HTR-8/SVneo (cell line): ENCODE data around the gene OS9.
A peak's percentile ranks its signal among the peaks of the same experiment; 100 is the strongest.
"Not testable (repeated sequence)": the region's sequence is repeated elsewhere in the genome, so short reads cannot be mapped to it uniquely, and the experiment has no call there.

Source experiments
- DNase-seq: peaks from one replicate; pipeline ENCODE4 v3.0.0; 2011; ENCODE audit warnings: low spot score, mixed read lengths; ENCODE audit not compliant: insufficient read length
- FAIRE-seq: peaks from 2 replicates; lab custom pipeline; 2011; peaks lifted over from hg19 to GRCh38; lab: Jason Lieb, UNC

The OS9 gene, protein sequence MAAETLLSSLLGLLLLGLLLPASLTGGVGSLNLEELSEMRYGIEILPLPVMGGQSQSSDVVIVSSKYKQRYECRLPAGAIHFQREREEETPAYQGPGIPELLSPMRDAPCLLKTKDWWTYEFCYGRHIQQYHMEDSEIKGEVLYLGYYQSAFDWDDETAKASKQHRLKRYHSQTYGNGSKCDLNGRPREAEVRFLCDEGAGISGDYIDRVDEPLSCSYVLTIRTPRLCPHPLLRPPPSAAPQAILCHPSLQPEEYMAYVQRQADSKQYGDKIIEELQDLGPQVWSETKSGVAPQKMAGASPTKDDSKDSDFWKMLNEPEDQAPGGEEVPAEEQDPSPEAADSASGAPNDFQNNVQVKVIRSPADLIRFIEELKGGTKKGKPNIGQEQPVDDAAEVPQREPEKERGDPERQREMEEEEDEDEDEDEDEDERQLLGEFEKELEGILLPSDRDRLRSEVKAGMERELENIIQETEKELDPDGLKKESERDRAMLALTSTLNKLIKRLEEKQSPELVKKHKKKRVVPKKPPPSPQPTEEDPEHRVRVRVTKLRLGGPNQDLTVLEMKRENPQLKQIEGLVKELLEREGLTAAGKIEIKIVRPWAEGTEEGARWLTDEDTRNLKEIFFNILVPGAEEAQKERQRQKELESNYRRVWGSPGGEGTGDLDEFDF

DNA sequence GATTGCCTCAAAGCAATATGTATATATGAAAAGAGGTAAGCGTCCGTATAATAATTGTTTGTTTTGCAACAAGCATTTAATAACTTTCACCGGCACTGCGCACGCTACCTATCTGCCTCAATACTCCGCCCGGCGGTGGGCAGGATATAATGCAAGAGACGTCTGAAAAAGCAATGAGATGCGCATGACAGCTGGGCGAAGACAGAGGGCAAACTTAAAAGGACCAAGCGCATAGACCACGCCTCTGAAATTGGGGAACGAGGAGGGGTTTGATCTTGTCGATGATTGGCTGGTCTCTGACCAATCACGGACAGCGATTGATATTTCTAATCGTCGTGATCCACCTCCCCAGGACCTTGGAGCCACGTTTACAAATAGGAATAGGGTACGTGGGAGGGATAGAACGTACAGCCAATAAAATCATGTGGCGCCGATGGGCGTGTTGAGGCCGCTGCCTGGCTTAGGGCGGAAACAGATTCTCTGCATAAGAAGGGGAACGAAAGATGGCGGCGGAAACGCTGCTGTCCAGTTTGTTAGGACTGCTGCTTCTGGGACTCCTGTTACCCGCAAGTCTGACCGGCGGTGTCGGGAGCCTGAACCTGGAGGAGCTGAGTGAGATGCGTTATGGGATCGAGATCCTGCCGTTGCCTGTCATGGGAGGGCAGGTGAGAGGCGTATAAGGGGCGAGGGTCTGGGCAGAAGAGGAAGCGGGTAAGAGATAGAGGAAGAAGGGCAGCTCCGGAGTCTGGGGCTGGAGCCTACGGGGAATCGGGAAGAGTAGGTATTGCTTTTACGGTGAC, at the start of gene OS9:
OS9 (plus strand) TSS at position 474 of the 800 bp plus-strand sequence; CDS start at position 504, 30 bp downstream.
- FAIRE-seq (peak; percentile 92), DNase-seq (peak; percentile 98)

DNA sequence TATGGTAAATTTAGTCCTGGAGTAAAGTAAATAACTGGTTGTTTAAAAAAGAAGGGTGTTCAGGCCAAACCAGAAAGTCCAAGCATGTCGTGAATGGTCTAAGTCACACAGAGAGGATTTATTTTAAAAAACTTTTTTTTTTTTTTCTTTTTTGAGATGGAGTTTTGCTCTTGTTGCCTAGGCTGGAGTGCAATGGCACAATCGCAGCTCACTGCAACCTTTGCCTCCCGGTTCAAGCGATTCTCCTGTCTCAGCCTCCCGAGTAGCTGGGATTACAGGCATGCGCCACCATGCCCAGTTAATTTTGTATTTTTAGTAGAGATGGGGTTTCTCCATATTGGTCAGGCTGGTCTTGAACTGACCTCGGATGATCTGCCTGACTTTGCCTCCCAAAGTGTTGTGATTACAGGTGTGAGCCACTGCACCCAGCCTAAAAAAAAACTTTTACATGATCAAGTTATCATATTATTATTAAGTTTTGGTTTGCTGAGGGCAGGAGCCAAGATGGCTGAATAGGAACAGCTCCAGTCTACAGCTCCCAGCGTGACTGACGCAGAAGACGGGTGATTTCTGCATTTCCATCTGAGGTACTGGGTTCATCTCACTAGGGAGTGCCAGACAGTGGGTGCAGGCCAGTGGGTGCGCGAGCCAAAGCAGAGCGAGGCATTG, 47.8 kb upstream of the OS9 start:
- DNase-seq, FAIRE-seq: not testable (repeated sequence)

DNA sequence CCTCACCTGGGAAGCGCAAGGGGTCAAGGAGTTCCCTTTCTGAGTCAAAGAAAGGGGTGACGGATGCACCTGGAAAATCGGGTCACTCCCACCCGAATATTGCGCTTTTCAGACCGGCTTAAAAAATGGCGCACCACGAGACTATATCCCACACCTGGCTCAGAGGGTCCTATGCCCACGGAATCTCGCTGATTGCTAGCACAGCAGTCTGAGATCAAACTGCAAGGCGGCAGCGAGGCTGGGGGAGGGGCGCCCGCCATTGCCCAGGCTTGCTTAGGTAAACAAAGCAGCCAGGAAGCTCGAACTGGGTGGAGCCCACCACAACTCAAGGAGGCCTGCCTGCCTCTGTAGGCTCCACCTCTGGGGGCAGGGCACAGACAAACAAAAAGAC, 47.3 kb upstream of the OS9 start:
- not testable (repeated sequence) for DNase-seq, FAIRE-seq

DNA sequence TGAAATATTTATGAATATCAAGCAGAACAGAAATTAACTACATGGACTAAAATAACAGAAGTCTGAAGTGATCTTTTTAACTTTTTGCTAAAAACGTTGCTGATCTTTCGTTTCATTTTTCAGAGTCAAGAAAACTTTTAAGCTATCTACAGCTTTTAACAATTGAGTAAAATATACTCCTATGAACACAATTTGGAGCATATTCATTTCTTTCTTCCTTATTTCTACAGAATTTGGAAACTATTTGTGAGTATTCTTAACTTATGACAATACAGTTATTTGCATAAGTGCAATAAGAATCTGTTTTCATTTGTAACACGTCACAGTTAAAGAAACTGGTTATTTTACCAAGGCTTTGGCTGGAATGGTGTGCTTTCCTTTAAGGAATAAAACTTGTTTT, 39.9 kb upstream of the OS9 start:
- no peak for DNase-seq
- no peak for FAIRE-seq

DNA sequence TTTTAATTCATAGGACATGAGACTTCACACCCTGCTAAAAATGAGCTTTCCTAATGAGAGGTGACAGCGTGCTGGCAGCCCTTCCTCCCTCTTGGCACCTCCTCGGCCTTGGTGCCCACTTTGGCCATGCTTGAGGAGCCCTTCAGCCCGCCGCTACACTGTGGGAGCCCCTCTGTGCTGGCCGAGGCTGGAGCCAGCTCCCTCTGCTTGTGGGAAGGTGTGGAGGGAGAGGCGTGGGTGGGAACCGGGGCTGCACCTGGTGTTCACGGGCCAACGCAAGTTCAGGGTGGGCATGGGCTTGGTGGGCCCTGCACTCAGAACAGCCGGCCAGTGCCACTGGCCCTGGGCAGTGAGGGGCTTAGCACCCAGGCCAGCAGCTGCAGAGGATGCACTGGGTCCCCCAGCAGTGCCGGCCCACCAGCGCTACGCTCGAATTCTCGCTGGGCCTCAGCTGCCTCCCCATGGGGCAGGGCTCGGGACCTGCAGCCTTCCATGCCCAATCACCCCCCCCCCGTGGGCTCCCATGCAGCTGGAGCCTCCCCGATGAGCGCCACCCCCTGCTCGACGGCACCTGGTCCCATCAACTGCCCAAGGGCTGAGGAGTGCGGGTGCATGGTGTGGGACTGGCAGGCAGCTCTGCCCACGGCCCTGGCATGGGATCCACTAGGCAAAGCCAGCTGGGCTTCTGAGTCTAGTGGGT, 38.2 kb upstream of the OS9 start:
- no peak for DNase-seq
- no peak for FAIRE-seq

DNA sequence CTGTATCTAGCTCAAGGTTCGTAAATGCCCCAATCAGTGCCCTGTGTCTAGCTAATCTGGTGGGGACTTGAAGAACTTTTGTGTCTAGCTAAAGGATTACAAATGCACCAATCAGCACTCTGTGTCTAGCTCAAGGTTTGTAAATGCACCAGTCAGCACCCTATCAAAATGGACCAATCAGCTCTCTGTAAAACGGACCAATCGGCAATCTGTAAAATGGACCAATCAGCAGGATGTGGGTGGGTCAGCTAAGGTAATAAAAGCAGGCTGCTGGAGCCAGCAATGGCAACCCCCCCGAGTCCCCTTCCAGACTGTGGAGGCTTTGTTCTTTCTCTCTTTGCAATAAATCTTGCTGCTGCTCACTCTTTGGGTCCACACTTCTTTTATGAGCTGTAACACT, 37.5 kb upstream of the OS9 start:
- not testable (repeated sequence) for FAIRE-seq, DNase-seq

DNA sequence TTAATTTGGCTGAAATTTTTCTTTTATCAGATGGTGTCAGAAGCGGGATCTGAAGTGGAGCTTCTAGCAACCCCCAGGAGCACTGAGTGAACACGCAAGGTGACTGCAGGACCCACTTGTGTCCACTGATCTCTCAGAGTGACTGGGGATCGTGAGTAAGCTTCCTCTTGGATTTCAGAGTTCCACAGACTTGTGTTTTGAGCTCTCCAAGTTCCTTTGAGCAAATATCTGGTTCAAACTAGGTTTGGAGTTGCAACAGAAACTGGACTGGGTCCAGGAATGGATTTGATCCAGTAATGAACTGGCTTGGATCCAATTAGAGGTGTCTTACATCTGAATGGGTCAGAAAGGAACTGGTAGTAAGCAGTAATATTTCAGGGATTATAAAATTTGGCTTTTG, 36.2 kb upstream of the OS9 start:
- no peak for FAIRE-seq

DNA sequence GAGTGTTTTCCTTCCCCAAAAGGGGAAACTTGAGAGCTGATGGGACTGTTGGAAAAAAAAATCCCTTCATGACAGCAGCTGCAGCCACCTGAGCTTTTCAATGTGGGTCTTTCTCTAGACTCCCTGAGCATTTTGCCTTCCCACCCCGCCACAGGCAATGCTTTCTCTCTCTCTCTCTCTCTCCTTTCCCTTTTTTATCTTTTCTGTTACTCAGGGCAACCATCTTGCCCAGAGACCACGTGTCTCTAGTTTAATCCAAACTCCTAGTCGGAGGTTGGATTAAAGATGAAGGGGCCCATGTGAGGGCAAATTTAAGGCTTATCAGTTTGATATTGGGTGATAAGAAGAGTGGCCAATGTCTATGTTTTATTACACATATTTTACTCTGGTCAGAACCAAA, 35.0 kb upstream of the OS9 start:
- DNase-seq, result no peak
- FAIRE-seq, result no peak

More for the DNA sequence above, 36.2 kb upstream of the OS9 start:
- no peak for DNase-seq

DNA sequence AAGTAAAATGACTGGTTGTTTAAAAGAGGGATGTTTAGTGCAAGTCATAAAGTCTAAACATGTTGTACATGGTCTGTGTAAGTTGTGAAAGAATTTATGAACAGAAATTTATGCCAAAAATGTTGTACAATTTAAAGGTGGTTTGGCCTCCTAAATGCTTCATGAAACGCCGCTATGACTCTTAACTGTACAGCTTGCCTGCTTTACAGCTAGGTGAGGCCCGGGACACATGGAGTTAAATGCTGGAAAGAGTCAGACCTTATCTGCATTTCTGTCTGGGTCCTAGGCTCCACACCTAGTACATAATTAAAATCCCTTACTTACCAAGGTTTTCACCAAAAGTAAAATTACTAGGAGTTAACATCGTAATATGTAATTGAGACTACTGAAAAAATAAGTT, 32.6 kb upstream of the OS9 start:
- no peak for FAIRE-seq
- no peak for DNase-seq

DNA sequence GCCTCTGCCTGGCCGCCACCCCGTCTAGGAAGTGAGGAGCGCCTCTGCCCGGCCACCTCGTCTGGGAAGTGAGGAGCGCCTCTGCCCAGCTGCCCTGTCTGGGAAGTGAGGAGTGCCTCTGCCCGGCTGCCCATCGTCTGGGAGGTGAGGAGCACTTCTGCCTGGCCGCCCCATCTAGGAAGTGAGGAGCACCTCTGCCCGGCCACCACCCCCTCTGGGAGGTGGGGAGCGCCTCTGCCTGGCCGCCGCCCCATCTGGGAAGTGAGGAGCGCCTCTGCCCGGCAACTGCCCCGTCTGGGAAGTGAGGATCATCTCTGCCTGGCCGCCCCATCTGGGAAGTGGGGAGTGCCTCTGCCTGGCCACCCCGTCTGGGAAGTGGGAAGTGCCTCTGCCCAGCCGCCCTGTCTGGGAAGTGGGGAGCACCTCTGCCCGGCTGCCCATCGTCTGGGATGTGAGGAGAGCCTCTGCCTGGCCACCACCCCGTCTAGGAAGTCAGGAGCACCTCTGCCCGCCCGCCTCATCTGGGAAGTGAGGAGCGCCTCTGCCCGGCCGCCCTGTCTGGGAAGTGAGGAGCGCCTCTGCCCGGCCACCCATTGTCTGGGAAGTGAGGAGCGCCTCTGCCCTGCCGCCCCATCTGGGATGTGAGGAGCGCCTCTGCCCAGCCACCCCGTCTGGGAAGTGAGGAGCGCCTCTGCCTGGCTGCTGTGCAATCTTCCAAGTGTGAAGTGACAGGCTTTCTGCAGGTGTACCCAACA, 28.7 kb upstream of the OS9 start:
- DNase-seq, FAIRE-seq: not testable (repeated sequence)

DNA sequence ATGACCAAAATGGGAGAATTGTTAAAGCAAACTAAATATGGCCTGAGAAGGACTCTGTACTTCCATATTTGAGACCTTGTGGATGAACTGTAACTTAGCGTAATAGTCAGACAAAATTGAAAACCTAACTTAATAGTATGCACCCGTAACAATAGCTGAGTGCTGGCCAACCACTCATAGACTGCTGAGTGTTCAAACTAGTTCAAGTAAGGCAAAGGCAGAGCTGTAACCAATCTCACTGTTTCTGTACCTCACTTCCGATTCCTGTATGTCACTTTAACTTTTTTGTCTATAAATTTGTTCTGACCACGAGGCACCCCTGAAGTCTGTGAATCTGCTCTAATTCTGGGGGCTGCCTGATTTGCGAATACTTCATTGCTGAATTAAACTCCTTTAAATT, 27.0 kb upstream of the OS9 start:
- no peak for FAIRE-seq
- no peak for DNase-seq

DNA sequence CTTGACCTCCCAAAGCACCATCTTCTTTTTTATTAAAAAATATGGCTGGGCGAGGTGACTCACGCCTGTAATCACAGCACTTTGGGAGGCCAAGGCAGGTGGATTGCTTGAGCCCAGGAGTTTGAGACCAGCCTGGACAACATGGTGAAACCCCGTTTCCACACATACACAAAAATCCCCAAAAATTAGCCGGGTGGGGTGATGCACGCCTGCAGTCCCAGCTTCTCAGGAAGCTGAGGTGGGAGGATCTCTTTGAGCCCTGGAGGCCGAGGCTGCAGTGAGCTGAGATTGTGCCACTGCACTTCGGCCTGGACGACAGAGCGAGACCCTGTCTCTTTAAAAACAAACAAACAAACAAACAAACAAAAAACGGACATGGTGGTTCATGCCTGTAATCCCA, 24.2 kb upstream of the OS9 start:
- not testable (repeated sequence) for DNase-seq, FAIRE-seq

DNA sequence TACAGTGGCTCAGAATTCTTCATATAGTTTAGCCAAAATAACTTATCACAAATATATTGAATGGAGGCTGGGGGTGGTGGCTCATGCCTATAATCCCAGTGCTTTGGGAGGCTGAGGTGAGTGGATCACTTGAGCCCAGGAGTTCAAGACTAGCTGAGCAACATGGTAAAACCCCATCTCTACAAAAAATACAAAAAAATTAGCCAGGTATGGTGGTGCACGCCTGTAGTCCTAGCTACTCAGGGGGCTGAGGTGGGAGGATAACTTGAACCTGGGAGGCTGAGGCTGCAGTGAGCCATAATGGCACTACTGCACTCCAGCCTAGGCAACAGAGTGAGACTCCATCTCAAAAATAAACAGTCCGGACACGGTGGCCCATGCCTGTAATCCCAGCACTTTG, 22.1 kb upstream of the OS9 start:
- not testable (repeated sequence) for FAIRE-seq, DNase-seq

DNA sequence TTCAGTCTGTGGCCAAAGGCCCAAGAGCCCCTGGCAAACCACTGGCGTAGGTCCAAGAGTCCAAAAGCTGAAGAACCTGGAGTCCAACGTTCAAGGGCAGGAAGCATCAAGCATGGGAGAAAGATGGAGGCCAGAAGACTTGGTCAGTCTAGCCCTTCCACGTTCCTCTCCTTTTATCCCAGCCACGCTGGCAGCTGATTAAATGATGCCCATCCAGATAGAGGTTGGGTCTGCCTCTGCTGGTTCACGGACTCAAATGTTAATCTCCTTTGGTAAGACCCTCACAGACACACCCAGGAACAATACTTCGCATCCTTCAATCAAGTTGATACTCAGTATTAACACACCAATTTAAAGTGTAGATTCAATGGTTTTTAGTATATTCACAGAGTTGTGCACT, 21.1 kb upstream of the OS9 start:
- no peak for FAIRE-seq
- no peak for DNase-seq

DNA sequence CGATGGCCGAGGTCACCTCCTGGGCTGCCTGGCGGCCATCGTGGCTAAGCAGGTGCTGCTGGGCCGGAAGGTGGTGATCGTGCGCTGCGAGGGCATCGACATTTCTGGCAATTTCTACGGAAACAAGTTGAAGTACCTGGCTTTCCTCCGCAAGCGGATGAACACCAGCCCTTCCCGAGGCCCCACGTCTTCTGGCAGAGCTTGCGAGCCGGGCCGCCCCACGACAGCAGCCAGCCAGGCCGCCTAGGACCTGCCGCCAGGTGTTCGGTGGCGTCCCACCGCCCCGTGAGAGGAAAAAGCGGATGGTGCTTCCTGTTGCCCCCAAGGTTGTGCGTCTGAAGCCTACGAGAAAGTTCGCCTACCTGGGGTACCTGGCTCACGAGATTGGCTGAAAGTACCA, 19.2 kb upstream of the OS9 start:
- DNase-seq (no peak), FAIRE-seq (no peak)

DNA sequence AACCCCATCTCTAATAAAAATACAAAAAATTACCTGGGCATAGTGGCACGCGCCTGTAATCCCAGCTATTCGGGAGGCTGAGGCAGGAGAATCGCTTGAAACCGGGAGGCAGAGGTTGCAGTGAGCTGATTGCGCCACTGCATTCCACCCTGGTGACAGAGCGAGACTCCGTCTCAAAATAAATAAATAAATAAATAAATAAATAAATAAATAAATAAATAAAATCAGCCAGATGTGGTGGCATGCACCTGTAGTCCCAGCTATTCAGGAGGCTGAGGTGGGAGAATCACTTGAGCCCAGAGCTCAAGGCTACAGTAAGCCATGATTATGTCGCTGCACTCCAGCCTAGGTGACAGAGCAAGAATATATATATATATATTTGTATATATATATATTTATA, 16.0 kb upstream of the OS9 start:
- not testable (repeated sequence) for FAIRE-seq, DNase-seq

DNA sequence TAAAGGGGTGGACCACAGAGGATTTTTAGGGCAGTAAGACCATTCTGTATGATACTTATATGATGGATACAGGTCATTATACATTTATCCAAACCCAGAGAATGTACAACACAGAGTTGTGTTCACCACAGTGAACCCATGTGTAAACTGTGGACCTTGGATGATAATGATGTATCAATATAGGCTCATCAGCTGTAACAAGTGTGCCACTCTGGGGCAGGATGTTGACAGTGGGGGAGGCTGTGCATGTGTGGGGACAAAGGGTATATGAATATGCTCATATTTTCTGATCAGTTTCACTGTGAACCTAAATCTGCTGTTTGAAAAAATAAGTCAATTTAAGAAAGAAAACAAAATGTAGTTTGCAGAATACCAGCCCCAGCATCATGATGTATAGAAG, 14.2 kb upstream of the OS9 start:
- no peak for FAIRE-seq
- no peak for DNase-seq

DNA sequence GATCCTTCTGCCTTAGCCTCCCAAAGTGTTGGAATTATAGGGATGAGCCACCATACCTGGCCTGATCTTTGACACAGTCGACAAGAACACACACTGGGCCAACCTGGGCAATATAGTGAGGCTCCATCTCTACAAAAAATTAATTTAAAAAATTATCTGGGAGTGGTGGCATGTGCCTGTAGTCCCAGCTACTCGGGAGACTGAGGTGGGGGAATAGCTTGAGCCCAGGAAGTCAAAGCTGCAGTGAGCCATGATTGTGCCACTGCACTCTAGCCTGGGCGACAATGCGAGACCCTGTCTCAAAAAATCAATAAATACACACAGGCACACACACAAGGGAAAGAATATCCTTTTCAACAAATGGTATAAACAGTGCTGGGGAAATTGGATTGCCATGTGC, 6.1 kb upstream of the OS9 start:
- FAIRE-seq, result no peak
- no peak for DNase-seq

DNA sequence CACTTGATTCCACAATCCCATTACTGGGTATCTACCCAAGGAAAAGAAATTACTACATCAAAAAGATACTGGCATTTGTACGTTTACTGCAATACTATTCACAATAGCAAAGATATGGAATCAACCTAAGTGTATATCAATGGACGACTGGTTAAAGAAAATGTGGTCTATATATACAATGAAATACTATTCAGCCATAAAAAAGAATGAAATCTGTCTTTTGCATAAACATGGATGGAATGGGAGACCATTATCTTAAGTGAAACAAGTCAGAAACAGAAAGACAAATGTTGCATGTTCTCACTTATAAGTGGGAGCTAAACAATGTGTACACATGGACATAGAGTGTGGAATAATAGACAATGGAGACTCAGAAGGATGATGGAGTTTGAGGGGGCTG, 5.0 kb upstream of the OS9 start:
- no peak for DNase-seq
- no peak for FAIRE-seq
